Muscle of leg (tissue), 11 donors: ENCODE results near the gene SOD2. TPM values are rescaled to one million over a fixed set of nuclear protein-coding genes. Genes with fewer than 3 reads are reported as not detected.

Source experiments
- DNase-seq: peaks from one replicate; pipeline ENCODE4 v3.0.0; 2013
- H3K27ac ChIP-seq: one replicate; pipeline ENCODE4 v1.5.1; 2013; ENCODE audit warnings: mild to moderate bottlenecking, low read length, control low read depth
- H3K27me3 ChIP-seq: one replicate; pipeline ENCODE4 v1.6.1; 2013; ENCODE audit warnings: low read length; ENCODE audit not compliant: control insufficient read depth, insufficient read depth
- H3K36me3 ChIP-seq: one replicate; pipeline ENCODE4 v1.6.1; 2013; ENCODE audit warnings: low read length; ENCODE audit not compliant: control insufficient read depth, insufficient read depth
- H3K4me1 ChIP-seq: one replicate; pipeline ENCODE4 v1.6.1; 2013; ENCODE audit warnings: low read length; ENCODE audit not compliant: control insufficient read depth, insufficient read depth
- H3K4me3 ChIP-seq: one replicate; pipeline ENCODE4 v1.5.1; 2013; ENCODE audit warnings: low read length, control low read depth
- H3K9me3 ChIP-seq: replicated peaks from 2 replicates; pipeline ENCODE4 v1.6.1; 2013; ENCODE audit warnings: low read depth, low read length; ENCODE audit not compliant: control insufficient read depth
- WGBS: methylation state at CpG from one replicate; pipeline ENCODE4 v1.1.5; 2013; ENCODE audit warnings: missing lambda C conversion rate; ENCODE audit not compliant: insufficient coverage; 5-methylcytosine and 5-hydroxymethylcytosine counted together
- polyA plus RNA-seq, 8 donors: library from polyadenylated mRNA; unstranded; fragments of 120-200 nt; gene quantifications; one replicate each; pipeline versions ENCODE4 v1.2.1 to v1.2.3, GENCODE V29; 2013; ENCODE audit warnings: inconsistent platforms in 1 of 8, low replicate concordance in 1 of 8; ENCODE audit not compliant: insufficient read length in 8 of 8, insufficient read depth in 1 of 8
- total RNA-seq: library from RNA; stranded (reverse); fragments of 120-200 nt; gene quantifications from one replicate; pipeline ENCODE4 v1.2.4, GENCODE V29; 2013

SOD2 gene
- total and polyA plus RNA-seq, 9 donors: 69.9 to 113 (median 89.3) TPM

DNA sequence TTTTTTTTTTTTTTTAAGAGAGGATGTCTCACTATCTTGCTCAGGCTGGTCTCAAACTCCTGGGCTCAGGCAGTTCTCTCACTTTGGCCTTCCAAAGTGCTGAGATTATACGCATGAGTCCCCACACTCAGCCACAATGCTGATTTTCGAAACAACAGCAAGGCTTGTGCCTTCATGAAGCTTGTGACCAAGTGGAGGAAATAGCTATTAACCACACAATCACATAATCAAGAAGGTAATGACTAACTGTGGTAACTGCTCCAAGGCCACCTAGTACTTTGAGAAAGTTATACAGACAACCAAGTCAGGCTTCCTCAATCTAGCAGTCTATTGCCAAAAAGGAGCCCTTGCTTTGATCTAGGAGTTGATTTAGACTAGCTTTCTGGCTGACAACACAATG is 46.3 kb downstream of the SOD2 start:
- Histone ChIP-seq H3K4me1 (peaks cover 10% of the 10 kb centered on the region), H3K27ac (no peak overlapping the region), H3K4me3 (no peak overlapping the region), H3K9me3 (no peaks in the 10 kb centered on the region), H3K36me3 (no peaks in the 10 kb centered on the region), H3K27me3 (no peaks in the 10 kb centered on the region)
- 100% methylated on average over 1 of the region's 2 CpGs for WGBS
- no peak for DNase-seq

DNA sequence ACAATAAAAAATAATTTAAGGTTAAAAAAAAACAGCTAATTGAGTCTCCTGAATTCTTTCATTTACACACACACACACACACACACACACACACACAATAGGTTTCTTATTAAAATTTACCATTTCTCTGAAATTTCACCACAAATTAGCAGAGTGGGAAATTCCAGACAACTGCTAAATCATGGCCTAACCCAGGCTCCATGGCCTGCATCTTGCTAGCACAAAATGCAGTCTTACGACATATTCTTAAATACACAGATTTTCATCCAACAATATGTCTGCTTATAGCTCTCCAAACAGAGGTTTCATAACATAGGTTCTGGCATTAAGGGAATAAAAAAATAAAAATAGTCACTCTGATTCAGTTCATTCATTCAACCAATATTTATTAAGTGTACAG is 46.9 kb downstream of the SOD2 start:
- Histone ChIP-seq H3K4me1 (peaks cover 10% of the 10 kb centered on the region), H3K9me3 (no peaks in the 10 kb centered on the region), H3K27me3 (no peaks in the 10 kb centered on the region), H3K27ac (no peak overlapping the region), H3K36me3 (no peaks in the 10 kb centered on the region), H3K4me3 (no peak overlapping the region)
- WGBS: no CpG with 5 or more reads among the region's 1 CpG
- DNase-seq: no peak

DNA sequence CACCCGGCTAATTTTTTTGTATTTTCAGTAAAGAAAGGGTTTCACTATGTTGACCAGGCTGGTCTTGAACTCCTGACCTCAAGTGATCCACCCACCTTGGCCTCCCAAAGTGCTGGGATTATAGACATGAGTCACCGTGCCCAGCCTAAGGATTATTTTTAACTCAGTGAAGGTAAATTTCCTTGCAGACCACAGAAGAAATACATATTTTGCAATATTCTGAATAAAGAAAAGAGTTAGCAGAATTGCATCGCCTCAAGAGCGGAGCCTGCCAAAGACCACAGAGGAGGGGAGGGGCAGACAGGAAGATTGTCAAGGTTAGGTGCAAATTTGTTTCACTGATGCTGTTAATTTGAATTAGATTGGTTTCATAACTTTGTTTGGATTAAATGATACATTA is 47.4 kb downstream of the SOD2 start:
- no peaks in the 10 kb centered on the region for H3K9me3 ChIP-seq
- no peaks in the 10 kb centered on the region for H3K27me3 ChIP-seq
- no peak overlapping the region for H3K4me3 ChIP-seq
- H3K27ac ChIP-seq: no peak overlapping the region
- no CpG with 5 or more reads among the region's 4 CpGs for WGBS
- no peak for DNase-seq
- no peaks in the 10 kb centered on the region for H3K36me3 ChIP-seq
- peaks cover 10% of the 10 kb centered on the region for H3K4me1 ChIP-seq

Other genes starting within 250 kb of the SOD2 start
- 66.0 TPM for gene WTAP, start 34.3 kb upstream of the SOD2 start, total RNA-seq
- 10 to 100 TPM; 61.4 to 80.3 (median 72.9) TPM for gene WTAP, start 34.3 kb upstream of the SOD2 start, polyA plus RNA-seq
- gene ACAT2, start 68.8 kb upstream of the SOD2 start, total RNA-seq: 14.4 TPM
- 10 to 100 TPM; 16.1 to 26.5 (median 20.2) TPM for gene ACAT2, start 68.8 kb upstream of the SOD2 start, polyA plus RNA-seq
- 176 TPM for gene TCP1, start 96.4 kb upstream of the SOD2 start, total RNA-seq
- gene TCP1, start 96.4 kb upstream of the SOD2 start, polyA plus RNA-seq: 100 to 1,000 TPM; 196 to 229 (median 213) TPM
- 76.2 TPM for gene MRPL18, start 97.2 kb upstream of the SOD2 start, total RNA-seq
- 10 to 100 TPM; 66.7 to 80.2 (median 74.5) TPM for gene MRPL18, start 97.2 kb upstream of the SOD2 start, polyA plus RNA-seq
- 0.22 TPM for gene PNLDC1, start 107.0 kb upstream of the SOD2 start, total RNA-seq
- under 1 TPM; 0.19 to 0.49 (median 0.27) TPM for gene PNLDC1, start 107.0 kb upstream of the SOD2 start, polyA plus RNA-seq
- 0.09 TPM for gene MAS1, start 197.7 kb upstream of the SOD2 start, total RNA-seq
- under 1 TPM; 0.14 to 0.87 (median 0.46) TPM for gene MAS1, start 197.7 kb upstream of the SOD2 start, polyA plus RNA-seq